NCI-H146 (cell line): ENCODE results near the gene CLEC9A.

Experiments used
- DNase-seq: peaks from one replicate; lab custom pipeline; 2025; lab: John Stamatoyannopoulos, UW

CLEC9A gene

GRCh38 chr12:10067942-10068341, 37.5 kb downstream of the CLEC9A start:
- no peak for DNase-seq

GRCh38 chr12:10068644-10069043, 38.2 kb downstream of the CLEC9A start:
- DNase-seq, result no peak

DNA sequence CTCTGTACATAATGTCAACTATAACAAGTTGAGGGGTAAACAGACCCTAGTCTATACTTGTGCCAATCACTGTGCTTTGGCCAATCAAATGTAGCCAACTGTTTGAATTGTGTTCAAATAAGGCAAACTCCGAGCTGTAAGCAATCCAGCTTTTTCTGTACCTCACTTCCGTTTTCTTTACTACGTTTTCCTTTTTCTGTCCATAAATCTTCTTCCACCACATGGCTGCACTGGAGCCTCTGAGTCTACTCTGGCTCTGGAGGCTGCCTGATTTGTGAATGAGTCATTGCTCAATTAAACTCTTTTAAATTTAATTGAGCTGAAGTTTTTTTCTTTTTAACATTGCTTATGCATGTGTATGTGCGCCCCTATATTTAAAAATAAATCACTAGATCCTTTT, 38.6 kb downstream of the CLEC9A start:
- DNase-seq, result no peak

GRCh38 chr12:10069976-10070375, 39.5 kb downstream of the CLEC9A start:
- DNase-seq, result no peak

- DNase-seq, result no peak
Measured at GRCh38 chr12:10070380-10070779, 39.9 kb downstream of the CLEC9A start.

DNA sequence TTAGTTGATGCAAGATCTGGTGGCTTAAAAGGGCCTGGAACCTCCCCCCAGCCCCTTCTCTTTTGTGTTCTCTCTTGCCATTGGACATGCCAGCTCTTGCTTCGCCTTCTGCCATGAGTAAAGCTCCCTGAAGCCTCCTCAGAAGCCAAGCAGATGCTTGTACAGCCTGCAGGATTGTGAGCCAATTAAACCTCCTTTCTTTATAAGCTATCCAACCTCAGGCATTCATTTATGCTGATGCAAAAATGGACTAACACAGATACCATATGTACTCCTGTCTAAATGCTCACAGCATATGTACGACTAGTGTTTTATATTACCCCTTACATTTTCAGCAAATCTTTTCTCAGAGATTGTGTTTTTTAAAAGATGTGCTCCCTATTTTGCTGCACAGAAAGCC, 41.6 kb downstream of the CLEC9A start:
- DNase-seq, result no peak

GRCh38 chr12:10073261-10073660, 42.8 kb downstream of the CLEC9A start:
- DNase-seq, result no peak

GRCh38 chr12:10075451-10075850, 45.0 kb downstream of the CLEC9A start:
- no peak for DNase-seq

DNA sequence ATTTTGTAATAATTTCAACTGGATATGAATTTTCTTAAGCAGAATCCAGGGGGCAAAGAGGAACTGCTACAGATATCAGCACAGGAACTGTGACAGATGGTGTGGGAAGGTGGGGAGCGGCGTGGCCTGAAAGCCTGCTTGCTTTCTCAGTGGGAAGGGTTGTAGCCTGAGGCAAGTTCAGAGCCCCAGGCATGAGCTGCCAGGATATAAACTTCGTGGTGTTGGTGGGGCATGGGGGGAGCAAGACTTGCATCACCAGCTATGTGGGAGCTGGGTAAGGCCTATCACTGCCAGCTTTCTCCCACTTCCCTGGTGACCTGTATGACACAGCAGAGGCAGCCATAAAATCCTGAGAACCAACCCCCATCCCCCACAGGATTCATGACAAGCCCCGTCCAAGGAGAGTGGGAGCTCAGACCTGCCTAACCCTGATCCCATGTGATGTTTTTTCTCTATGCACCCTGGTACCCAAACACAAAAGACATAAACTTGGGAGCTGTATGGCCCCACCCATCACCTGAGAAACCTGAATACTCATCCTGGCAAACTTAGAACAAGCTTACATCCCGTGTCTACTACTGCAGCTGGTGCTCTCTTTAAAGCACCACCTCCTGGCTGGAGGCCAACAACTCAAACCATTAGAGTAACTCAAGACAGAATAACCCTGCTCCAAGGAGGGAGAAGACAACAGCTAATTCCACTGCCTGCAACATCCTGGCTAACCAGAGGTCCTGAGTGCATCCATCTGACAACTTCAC, 51.8 kb downstream of the CLEC9A start:
- peak; percentile 14 for DNase-seq

GRCh38 chr12:10084733-10085132, 54.3 kb downstream of the CLEC9A start:
- DNase-seq, result no peak

DNA sequence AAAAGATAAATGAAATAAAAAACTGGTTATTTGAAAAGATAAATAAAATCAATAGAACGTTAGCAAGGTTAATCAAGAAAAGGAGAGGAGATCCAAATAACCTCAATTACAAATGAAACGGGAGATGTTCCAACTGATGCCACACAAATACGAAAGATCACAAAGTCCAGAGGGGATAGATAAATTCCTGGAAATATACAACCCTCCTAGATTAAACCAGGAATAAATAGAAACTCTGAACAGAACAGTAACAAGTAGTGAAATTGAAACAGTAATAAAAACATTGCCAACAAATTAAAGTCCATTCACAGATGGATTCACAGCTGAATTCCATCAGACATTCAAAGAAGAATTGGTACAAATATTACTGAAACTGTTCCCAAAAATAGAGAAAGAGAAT, 55.9 kb downstream of the CLEC9A start:
- DNase-seq, result no peak

GRCh38 chr12:10088031-10088430, 57.5 kb downstream of the CLEC9A start:
- DNase-seq, result no peak

- no peak for DNase-seq
Measured at GRCh38 chr12:10088955-10089900, 58.7 kb downstream of the CLEC9A start.

DNA sequence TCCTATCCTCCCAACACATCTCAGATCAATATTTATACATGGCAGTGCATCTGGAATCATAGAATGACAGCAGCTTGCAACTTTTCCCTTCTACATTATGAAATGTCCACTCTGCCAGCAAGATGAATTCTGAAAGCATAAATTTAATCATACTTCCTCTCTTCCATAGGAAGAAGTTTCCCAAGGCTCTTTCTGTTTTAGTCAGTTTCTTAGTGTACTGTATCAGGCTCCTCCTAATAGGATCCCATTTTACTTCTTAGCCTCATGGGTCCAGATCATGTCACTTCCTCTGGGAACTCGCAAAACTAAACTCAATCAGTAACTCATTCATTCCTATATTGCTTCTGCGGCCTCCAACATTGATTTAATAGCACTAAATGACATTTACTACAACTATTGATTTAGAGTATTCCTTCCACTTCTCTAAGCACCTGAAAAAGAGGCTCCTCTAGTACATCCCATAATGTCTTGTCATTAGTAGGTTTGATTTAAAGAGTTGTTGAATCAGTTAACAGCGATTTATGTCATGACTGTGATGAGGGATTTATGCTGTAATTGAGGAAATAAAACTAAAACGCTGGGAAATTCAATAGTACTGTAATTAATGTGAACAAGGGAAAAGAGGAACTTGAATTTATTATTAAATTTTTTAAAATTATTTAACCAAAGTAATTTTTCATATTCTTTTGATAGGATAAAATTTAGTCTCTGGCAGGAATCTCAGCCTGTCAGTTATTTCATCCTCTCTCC, 64.3 kb downstream of the CLEC9A start:
- no peak for DNase-seq

- DNase-seq, result no peak
Measured at GRCh38 chr12:10095971-10096370, 65.5 kb downstream of the CLEC9A start.

GRCh38 chr12:10097521-10097920, 67.0 kb downstream of the CLEC9A start:
- DNase-seq, result no peak

DNA sequence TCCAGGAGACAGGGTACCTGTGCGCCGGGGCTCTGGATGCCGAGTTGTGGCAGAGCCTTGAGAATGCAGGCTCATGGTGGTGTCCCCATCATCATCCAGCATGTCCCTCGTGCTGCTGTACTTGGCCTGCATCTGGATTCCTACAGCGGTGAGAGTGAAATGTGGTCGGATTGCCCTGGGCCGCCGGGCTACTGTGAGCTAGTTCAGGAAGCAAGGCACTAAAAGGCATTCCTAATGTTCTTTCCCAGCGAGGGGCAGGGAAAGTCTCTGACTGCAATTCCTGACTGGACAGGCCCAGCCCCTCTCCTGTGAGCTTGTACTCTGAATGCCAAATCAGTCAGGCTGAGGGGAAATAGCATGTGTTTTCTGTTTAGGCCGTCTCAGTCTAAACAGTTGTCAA, 68.3 kb downstream of the CLEC9A start, which contains the start of gene CLEC1A:
CLEC1A (minus strand) TSS at position 195 of the 400 bp plus-strand sequence; CDS start at position 132, 63 bp downstream.
- no peak for DNase-seq

- DNase-seq, result no peak
Measured at GRCh38 chr12:10101042-10101579, 70.6 kb downstream of the CLEC9A start.

DNA sequence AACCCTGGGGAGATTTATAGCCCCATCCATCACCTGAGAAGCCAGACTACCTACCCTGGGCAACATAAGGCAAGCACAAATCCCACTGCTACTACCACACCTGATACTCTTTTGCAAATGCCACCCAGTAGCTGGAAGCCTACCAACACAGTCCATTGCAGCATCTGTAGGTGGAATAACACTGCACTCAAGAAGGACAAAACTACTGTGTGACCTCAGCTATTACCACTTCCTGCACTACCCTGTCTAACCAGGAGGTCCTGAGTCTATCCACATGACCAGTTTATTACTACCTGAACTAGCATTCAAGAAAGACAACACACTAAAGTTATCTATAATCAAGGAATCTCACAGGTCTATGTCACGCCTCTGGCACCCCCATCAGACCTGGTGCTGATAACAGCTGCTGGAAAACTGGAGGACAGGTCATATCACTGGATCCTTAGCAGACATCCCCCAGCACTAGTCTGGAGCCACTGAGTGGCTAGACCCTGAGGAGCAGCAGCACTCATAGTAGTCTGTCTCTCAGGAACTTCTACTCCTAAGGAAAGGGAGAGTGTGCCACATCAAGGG, 71.3 kb downstream of the CLEC9A start:
- no peak for DNase-seq

- no peak for DNase-seq
Measured at GRCh38 chr12:10102322-10102721, 71.8 kb downstream of the CLEC9A start.

GRCh38 chr12:10110256-10110844, 79.9 kb downstream of the CLEC9A start:
- DNase-seq, result no peak
